Measurements from ENCODE around the gene CDK11B. TPM values are rescaled to one million over a fixed set of nuclear protein-coding genes. Genes with fewer than 3 reads are reported as not detected.
"Not testable (repeated sequence)": the region's sequence is repeated elsewhere in the genome, so short reads cannot be mapped to it uniquely, and the experiment has no call there.

CDK11B gene
- total RNA-seq, 1 experiment from 2014 or later = 32.6 TPM

DNA sequence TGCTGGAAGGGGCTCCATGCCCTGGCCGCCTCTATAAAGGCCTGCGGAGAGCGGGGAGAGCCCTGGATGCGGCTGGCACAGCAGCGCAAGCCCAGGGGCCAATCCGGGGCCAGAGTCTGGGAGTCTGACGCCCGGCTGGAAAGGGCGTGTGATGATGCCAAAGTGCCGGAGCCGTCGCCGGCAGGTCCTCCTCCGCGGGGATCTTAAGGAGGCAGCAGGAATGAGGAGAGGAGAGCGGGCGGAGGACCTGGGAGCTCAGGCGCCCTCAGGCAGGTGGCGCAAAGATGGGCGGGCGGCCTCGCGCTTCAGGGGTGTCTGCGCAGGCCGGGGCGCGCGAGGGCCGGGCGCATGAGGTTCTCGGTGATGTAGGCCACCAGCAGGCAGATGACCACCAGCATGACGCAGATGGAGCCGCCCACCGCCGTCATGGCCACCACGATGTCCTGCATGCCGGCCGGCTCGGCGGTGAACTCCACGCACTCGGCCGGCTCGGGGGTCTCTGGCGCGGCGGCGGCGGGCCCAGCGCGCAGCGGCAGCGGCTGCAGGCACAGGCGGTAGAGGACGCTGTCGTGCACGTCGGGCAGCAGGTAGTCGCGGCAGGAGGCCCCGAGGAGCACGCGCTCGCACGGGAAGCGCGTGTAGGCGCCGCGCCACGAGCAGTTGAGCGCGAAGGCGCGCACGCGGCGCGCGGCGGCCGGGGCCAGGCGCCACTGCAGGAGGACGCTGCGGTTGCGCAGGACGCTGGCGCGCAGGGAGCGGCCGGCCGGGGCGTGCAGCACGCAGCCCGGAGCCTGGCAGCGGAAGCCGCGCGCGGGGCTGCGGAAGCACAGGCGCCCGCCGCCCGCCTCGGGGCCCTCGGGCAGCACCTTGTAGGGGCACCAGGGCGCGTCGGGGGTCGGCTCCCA is 59.5 kb downstream of the CDK11B start:
- Histone ChIP-seq H3K4me1 (peaks cover 20% of the 10 kb centered on the region), H3K27me3 (peaks cover 53% of the 10 kb centered on the region), H3K27ac (no peak overlapping the region), H3K4me3 (no peak overlapping the region), H3K36me3 (no peaks in the 10 kb centered on the region), H3K9me3 (replicated peaks) (no peaks in the 10 kb centered on the region)
- DNase-seq = no peak

- no peaks in the 10 kb centered on the region for H3K9me3 ChIP-seq (replicated peaks)
- DNase-seq = no peak
- peaks cover 55% of the 10 kb centered on the region for H3K27me3 ChIP-seq
- peaks cover 18% of the 10 kb centered on the region for H3K4me1 ChIP-seq
- H3K36me3 ChIP-seq = no peaks in the 10 kb centered on the region
- H3K27ac ChIP-seq = no peak overlapping the region
- H3K4me3 ChIP-seq = no peak overlapping the region
Observed at GRCh38 chr1:1598720-1599029, 60.1 kb downstream of the CDK11B start.

DNA sequence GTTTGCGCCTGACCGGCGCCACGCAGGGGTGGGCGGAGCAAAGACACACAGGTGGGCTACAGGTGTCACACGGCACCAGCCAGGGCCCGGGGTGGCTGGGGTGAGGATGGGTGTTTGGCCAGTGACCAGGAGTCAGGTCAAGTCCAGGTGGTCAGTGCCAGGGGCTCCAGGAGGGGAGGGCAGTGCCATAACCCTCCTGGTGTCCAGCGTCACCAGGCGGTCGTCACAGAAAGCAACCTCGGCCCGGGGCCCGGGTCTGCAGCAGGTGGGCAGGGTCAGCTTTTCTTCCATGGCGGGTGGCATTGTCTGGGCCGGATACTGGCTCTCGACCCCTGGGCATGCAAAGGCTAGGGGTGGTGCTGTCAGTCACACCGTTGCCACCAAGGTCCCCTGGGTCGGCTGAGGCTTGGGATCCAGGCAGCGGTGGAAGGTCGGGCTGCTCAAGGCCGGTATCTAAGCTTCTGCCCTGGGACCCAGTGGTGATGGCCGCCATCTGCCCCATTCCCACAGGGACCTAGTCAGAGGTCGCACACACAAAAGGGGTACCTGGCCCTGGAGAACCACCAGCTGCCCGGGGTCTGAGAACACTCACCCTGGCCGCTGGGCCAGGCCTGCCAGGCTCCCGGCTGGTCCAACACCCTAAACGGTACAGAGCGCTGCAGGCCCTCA is 60.6 kb downstream of the CDK11B start:
- DNase-seq = no peak
- no peak overlapping the region for H3K27ac ChIP-seq
- peaks cover 50% of the 10 kb centered on the region for H3K27me3 ChIP-seq
- H3K9me3 ChIP-seq (replicated peaks) = no peaks in the 10 kb centered on the region
- no peaks in the 10 kb centered on the region for H3K36me3 ChIP-seq
- peaks cover 13% of the 10 kb centered on the region for H3K4me1 ChIP-seq
- H3K4me3 ChIP-seq = no peak overlapping the region

DNA sequence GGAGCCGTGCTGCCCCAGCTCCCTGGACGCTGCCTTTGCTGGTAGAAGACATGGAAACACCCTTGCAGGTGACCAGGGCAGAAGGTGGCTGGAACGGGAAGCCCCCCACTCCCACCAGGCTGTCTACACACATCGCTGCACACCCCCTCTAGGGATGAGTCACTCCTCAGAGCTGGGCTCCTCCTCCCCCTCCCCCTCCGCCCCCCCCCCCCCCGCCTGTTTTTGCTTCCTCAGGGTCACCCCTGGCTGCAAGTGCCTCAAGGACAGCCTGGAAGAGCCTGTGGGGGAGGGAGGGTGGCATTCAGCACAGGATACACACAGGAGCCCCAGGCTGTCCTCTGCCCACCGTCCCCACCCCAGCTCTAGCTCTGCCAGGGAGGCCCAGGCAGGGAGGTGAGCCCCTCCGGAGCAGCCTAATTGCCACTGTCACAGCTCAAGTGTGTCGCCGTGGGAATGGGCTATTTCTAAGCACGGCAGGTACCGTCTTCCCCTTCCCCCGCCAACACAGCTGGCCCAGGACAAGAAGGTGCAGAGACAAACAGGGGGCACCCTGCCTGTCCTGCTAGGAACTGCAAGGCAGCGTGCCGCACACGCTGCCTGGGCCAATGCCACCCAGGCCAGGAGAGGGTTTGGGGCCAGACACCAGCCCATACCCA is 61.4 kb downstream of the CDK11B start:
- H3K4me1 ChIP-seq = peaks cover 11% of the 10 kb centered on the region
- H3K27ac ChIP-seq = no peak overlapping the region
- DNase-seq = peak in 1 of 2 experiments; percentile 49
- H3K36me3 ChIP-seq = no peaks in the 10 kb centered on the region
- H3K4me3 ChIP-seq = 0 out of 2 replicates have a peak overlapping the region, but pooled peaks have one; percentile 11
- H3K9me3 ChIP-seq (replicated peaks) = no peaks in the 10 kb centered on the region
- H3K27me3 ChIP-seq = peaks cover 42% of the 10 kb centered on the region

DNA sequence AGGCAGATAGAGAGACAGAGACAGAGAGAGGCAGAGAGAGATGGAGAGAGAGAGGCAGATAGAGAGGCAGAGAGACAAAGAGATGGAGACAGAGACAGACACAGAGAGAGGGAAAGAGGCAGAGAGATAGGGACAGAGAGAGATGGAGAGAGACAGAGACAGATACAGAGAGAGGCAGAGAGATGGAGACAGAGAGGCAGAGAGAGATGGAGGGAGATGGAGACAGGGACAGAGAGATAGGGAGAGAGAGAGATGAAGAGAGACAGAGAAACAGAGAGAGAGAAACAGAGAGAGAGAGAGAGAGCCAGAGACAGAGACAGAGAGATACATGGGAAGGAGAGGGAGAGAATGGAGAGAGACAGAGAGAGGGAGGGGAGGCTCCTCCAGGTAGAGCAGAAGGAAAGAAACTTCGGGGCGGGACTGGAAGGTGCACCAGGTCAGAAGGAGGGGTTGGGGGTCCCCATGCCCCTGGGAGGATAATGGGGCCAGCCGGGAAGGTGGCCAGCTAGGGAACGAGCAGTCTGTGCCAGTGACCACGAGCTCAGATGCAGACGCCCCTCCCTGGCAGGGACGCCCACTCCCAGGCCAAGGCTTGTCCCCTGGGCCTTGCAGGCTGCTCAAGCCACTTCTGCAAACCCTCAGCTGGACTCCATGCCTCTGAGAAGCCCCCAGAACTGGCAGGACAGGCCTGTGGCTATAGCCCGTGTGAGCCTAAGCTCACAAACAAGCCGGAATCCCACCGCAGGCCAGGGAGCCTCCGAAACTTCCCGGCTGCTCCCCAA is 62.1 kb downstream of the CDK11B start:
- Histone ChIP-seq H3K9me3 (replicated peaks) (no peaks in the 10 kb centered on the region), H3K27me3 (peaks cover 37% of the 10 kb centered on the region), H3K4me3 (0 out of 2 replicates have a peak overlapping the region, but pooled peaks have one; percentile 11), H3K4me1 (peaks cover 11% of the 10 kb centered on the region), H3K27ac (no peak overlapping the region), H3K36me3 (no peaks in the 10 kb centered on the region)
- peak in 1 of 2 experiments; percentile 38 for DNase-seq

DNA sequence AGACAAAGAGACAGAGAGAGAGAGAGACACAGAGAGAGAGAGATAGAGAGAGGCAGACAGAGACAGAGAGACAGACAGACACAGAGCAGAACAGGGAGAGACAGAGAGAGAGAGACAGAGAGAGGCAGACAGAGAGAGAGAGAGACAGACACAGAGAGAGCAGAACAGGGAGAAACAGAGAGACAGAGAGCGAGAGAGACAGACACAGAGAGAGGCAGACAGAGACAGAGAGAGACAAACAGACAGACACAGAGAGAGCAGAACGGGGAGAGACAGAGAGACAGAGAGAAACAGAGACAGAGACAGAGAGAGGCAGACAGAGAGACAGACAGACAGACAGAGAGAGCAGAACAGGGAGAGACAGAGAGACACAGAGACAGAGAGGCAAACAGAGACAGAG is 63.5 kb downstream of the CDK11B start:
- H3K36me3 ChIP-seq; DNase-seq; H3K9me3 ChIP-seq (replicated peaks): not testable (repeated sequence)

GRCh38 chr1:1594602-1595260 is 64.1 kb downstream of the CDK11B start:
- DNase-seq = peak in 1 of 2 experiments; percentile 46
- no peak overlapping the region for H3K27ac ChIP-seq
- H3K27me3 ChIP-seq = peaks cover 24% of the 10 kb centered on the region
- no peaks in the 10 kb centered on the region for H3K36me3 ChIP-seq
- H3K4me1 ChIP-seq = peaks cover 11% of the 10 kb centered on the region
- no peaks in the 10 kb centered on the region for H3K9me3 ChIP-seq (replicated peaks)
- no peak overlapping the region for H3K4me3 ChIP-seq

More for the DNA sequence above, 63.5 kb downstream of the CDK11B start:
- H3K27ac ChIP-seq, H3K4me3 ChIP-seq: not testable (repeated sequence)
- peaks cover 11% of the 10 kb centered on the region for H3K4me1 ChIP-seq
- peaks cover 24% of the 10 kb centered on the region for H3K27me3 ChIP-seq

DNA sequence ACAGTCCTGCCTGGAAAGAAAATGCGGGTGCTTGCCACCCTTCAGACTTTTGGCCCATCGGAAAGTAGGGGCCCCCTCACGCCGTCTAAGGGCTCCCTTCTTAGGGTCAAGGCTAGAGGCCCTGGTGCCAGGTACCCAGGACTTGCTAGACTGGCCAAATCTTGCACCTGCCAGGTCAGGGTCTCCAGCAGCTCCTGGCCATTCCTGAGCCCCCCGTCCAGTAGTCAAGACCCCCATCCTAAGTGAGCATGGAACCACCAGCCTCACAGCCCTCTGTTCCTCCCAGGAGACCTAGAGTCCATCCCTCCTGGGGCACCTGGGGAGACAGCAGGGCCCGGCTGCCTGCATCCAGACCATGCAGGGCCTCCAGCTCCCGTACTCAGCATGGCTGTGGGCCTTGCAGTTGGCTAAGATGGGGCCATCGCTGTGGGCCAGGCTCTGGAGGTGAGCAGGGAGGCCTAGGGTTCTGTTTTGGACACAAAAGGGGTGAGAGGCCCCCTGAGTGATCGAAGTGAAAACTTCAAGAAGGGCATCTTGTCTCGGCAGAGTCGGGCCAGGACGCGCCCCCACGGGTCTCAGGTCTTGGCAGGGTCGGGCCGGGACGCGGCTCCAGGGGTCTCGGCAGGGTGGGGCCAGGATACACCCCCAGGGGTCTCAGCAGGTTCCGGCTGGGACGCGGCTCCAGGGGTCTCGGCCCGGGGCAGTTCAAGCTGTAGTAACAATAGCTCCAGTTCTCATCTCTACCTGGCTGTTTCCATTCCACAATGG is 64.8 kb downstream of the CDK11B start:
- Histone ChIP-seq H3K4me1 (peaks cover 11% of the 10 kb centered on the region), H3K27me3 (peaks cover 25% of the 10 kb centered on the region), H3K4me3 (no peak overlapping the region), H3K27ac (no peak overlapping the region), H3K9me3 (replicated peaks) (no peaks in the 10 kb centered on the region), H3K36me3 (no peaks in the 10 kb centered on the region)
- DNase-seq = no peak

GRCh38 chr1:1591452-1591851 is 67.4 kb downstream of the CDK11B start:
- Histone ChIP-seq H3K36me3 (no peaks in the 10 kb centered on the region), H3K4me3 (no peak overlapping the region), H3K4me1 (no peaks in the 10 kb centered on the region), H3K9me3 (replicated peaks) (no peaks in the 10 kb centered on the region), H3K27me3 (peaks cover 19% of the 10 kb centered on the region), H3K27ac (no peak overlapping the region)
- DNase-seq = peak in 1 of 2 experiments; percentile 54

Other genes with a start within 250 kb of the CDK11B start
- 6.1 and 6.2 TPM in 2 replicates for gene ANKRD65, start 237.7 kb downstream of the CDK11B start, total RNA-seq (2014; rRNA removed; shearing (Covaris generic))
- gene VWA1, start 223.3 kb downstream of the CDK11B start, total RNA-seq (2014; rRNA removed; shearing (Covaris generic)) = 0.58 and 3.3 TPM in 2 replicates
- 0.20 TPM in 1 of 2 replicates, not detected in the other for gene ATAD3C, start 209.3 kb downstream of the CDK11B start, total RNA-seq (2014; rRNA removed; shearing (Covaris generic))
- gene ATAD3B, start 187.2 kb downstream of the CDK11B start, total RNA-seq (2014; rRNA removed; shearing (Covaris generic)) = 53.1 and 55.5 TPM in 2 replicates
- 72.6 and 74.7 TPM in 2 replicates for gene ATAD3A, start 146.8 kb downstream of the CDK11B start, total RNA-seq (2014; rRNA removed; shearing (Covaris generic))
- gene TMEM240, start 118.4 kb downstream of the CDK11B start, total RNA-seq (2014; rRNA removed; shearing (Covaris generic)) = 1.5 and 1.9 TPM in 2 replicates
- 258 and 267 TPM in 2 replicates for gene SSU72, start 84.1 kb downstream of the CDK11B start, total RNA-seq (2014; rRNA removed; shearing (Covaris generic))
- 1.5 and 1.9 TPM in 2 replicates for gene FNDC10, start 58.9 kb downstream of the CDK11B start, total RNA-seq (2014; rRNA removed; shearing (Covaris generic))
- gene MIB2, start 43.5 kb downstream of the CDK11B start, total RNA-seq (2014; rRNA removed; shearing (Covaris generic)) = 37.2 and 49.6 TPM in 2 replicates
- gene MMP23B, start 26.8 kb downstream of the CDK11B start, total RNA-seq (2014; rRNA removed; shearing (Covaris generic)) = 0.81 and 2.7 TPM in 2 replicates
- 31.3 and 36.1 TPM in 2 replicates for gene SLC35E2B, start 33.8 kb upstream of the CDK11B start, total RNA-seq (2014; rRNA removed; shearing (Covaris generic))
- gene CDK11A, start 65.4 kb upstream of the CDK11B start, total RNA-seq (2014; rRNA removed; shearing (Covaris generic)) = 20.1 and 29.4 TPM in 2 replicates
- 65.2 and 74.6 TPM in 2 replicates for gene NADK, start 119.5 kb upstream of the CDK11B start, total RNA-seq (2014; rRNA removed; shearing (Covaris generic))
- 167 and 184 TPM in 2 replicates for gene GNB1, start 232.1 kb upstream of the CDK11B start, total RNA-seq (2014; rRNA removed; shearing (Covaris generic))